Osteoblast (primary cell): ENCODE results near the gene SMDT1. TPM values are rescaled to one million over a fixed set of nuclear protein-coding genes. Genes with fewer than 3 reads are reported as not detected.

Source experiments
- DNase-seq: peaks from one replicate; pipeline ENCODE4 v3.0.0; 2011; ENCODE audit warnings: low spot score, mixed read lengths; ENCODE audit not compliant: insufficient read length; ENCODE audit errors: missing footprints
- H2AFZ ChIP-seq: 2 replicates; pipeline ENCODE4 v1.6.0; 2011; ENCODE audit warnings: mild to moderate bottlenecking, low read length
- H3K27ac ChIP-seq: 2 replicates; pipeline ENCODE4 v1.5.1; 2011; ENCODE audit warnings: mild to moderate bottlenecking, low read depth, low read length, moderate library complexity
- H3K27me3 ChIP-seq: 2 replicates; pipeline ENCODE4 v1.6.0; 2012; ENCODE audit warnings: mild to moderate bottlenecking, control low read depth, inconsistent platforms, low read length, moderate library complexity; ENCODE audit not compliant: insufficient read depth
- H3K36me3 ChIP-seq: 2 replicates; pipeline ENCODE4 v1.5.1; 2011; ENCODE audit warnings: mild to moderate bottlenecking, low read length, control low read depth, moderate library complexity; ENCODE audit not compliant: insufficient read depth
- H3K4me1 ChIP-seq: 2 replicates; pipeline ENCODE4 v1.5.1; 2011; ENCODE audit warnings: mild to moderate bottlenecking, low read length, control low read depth, moderate library complexity; ENCODE audit not compliant: insufficient read depth
- H3K4me2 ChIP-seq: 2 replicates; pipeline ENCODE4 v1.6.0; 2011; ENCODE audit warnings: mild to moderate bottlenecking, low read length; ENCODE audit not compliant: insufficient read depth
- H3K4me3 ChIP-seq: fragments of 200-600 bp; sonication (generic); 3 replicates; pipeline ENCODE4 v1.5.1; 2012; ENCODE audit warnings: mild to moderate bottlenecking, low read length, inconsistent platforms; ENCODE audit not compliant: insufficient read depth
- H3K79me2 ChIP-seq: 2 replicates; pipeline ENCODE4 v1.6.0; 2012; ENCODE audit warnings: mild to moderate bottlenecking, low read length, control low read depth, inconsistent platforms; ENCODE audit not compliant: insufficient read depth
- H3K9me3 ChIP-seq: 2 replicates; pipeline ENCODE4 v1.5.1; 2011; ENCODE audit warnings: low read depth, low read length, control low read depth
- H4K20me1 ChIP-seq: 2 replicates; pipeline ENCODE4 v1.6.0; 2012; ENCODE audit warnings: mild to moderate bottlenecking, low read length, control low read depth; ENCODE audit not compliant: insufficient read depth
- total RNA-seq: library from RNA; depleted of rRNA; stranded (reverse); fragments of >200 nt; gene quantifications from 2 replicates; pipeline ENCODE4 v1.2.3, GENCODE V29; 2012
- TF ChIP-seq, protein P1 (sequence below): IDR thresholded peaks from 2 replicates; pipeline ENCODE4 v1.5.1; 2011; ENCODE audit warnings: mild to moderate bottlenecking, low read depth, low read length, moderate library complexity; ENCODE audit errors: extremely low read depth

Gene SMDT1
- total RNA-seq, 1 donor = 4.7 TPM

DNA sequence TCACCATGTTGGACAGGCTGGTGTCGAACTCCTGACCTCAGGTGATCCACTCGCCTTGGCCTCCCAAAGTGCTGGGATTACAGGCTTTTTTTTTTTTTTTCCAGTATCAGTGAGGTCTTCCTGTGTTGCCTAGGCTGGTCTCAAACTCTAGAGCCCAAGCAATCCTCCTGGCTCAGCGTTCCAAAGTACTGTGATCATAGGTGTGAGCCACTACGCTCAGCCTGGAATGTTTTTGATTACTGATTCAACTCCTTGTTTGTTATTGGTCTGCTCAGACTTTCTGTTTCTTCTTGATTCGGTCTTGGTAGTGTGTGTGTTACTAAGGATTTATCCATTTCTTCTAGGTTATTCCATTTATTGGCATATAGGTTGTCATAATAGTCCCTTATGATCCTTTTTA lies 40.2 kb upstream of the SMDT1 start:
- H3K27ac ChIP-seq = no peak overlapping the region
- H3K4me3 ChIP-seq = no peak overlapping the region
- TF ChIP-seq, protein P1, sequence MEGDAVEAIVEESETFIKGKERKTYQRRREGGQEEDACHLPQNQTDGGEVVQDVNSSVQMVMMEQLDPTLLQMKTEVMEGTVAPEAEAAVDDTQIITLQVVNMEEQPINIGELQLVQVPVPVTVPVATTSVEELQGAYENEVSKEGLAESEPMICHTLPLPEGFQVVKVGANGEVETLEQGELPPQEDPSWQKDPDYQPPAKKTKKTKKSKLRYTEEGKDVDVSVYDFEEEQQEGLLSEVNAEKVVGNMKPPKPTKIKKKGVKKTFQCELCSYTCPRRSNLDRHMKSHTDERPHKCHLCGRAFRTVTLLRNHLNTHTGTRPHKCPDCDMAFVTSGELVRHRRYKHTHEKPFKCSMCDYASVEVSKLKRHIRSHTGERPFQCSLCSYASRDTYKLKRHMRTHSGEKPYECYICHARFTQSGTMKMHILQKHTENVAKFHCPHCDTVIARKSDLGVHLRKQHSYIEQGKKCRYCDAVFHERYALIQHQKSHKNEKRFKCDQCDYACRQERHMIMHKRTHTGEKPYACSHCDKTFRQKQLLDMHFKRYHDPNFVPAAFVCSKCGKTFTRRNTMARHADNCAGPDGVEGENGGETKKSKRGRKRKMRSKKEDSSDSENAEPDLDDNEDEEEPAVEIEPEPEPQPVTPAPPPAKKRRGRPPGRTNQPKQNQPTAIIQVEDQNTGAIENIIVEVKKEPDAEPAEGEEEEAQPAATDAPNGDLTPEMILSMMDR = no peak
- no peak for DNase-seq
- H3K4me2 ChIP-seq = no peak overlapping the region
- no peaks in the 10 kb centered on the region for H3K36me3 ChIP-seq
- H3K27me3 ChIP-seq = no peaks in the 10 kb centered on the region
- H4K20me1 ChIP-seq = no peaks in the 10 kb centered on the region
- no peaks in the 10 kb centered on the region for H3K79me2 ChIP-seq
- no peaks in the 10 kb centered on the region for H3K4me1 ChIP-seq
- H3K9me3 ChIP-seq = no peaks in the 10 kb centered on the region
- H2AFZ ChIP-seq = no peak overlapping the region

DNA sequence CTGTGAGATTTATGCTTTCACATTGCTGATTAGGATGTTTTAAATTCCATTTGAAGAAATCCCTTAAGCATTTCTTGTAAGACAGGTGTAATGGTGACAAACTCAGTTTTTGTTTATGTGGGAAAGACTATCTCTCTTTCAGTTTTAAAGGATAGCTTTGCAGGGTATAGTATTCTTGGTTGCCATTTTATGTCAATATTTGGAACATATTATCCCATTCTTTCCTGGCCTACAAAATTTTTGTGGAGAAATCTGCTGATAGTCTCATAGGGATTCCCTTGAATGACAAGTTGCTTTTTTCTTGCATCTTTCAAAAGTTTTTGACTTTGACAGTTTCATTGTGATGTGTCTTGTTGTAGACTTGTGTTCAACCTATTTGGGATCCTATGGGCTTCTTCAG lies 37.7 kb upstream of the SMDT1 start:
- no peak overlapping the region for H3K4me3 ChIP-seq
- TF ChIP-seq, protein P1 = no peak
- no peak overlapping the region for H3K4me2 ChIP-seq
- H3K27me3 ChIP-seq = no peaks in the 10 kb centered on the region
- DNase-seq = no peak
- no peaks in the 10 kb centered on the region for H3K9me3 ChIP-seq
- H3K27ac ChIP-seq = no peak overlapping the region
- H3K79me2 ChIP-seq = no peaks in the 10 kb centered on the region
- H2AFZ ChIP-seq = no peak overlapping the region
- no peaks in the 10 kb centered on the region for H3K36me3 ChIP-seq
- H3K4me1 ChIP-seq = no peaks in the 10 kb centered on the region
- H4K20me1 ChIP-seq = no peaks in the 10 kb centered on the region

DNA sequence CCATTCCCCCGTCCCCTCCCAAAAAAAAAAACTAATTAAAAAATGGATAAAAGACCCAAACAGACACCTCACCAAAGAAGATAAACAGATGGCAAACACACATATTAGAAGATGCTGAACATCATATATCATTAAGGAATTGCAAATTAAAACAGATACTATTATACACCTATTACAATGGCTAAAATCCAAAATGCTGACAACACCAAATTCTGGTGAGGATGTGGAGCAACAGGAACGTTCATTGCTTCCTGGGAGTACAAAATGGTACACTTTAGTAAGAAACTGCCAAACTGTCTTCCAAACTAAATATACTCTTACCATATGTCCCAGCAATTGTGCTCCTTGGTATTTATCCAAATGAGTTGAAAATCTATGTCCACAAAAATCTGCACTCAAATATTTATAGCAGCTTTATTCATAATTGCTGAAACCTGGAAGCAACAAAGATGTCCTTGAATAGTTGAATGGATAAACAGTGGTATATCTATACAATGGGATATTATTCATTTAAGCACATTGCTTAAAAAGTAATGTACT lies 28.8 kb upstream of the SMDT1 start:
- no peak for DNase-seq
- TF ChIP-seq, protein P1 = no peak
- Histone ChIP-seq H3K4me1 (no peaks in the 10 kb centered on the region), H3K27me3 (no peaks in the 10 kb centered on the region), H3K27ac (no peak overlapping the region), H3K79me2 (no peaks in the 10 kb centered on the region), H4K20me1 (no peaks in the 10 kb centered on the region), H3K36me3 (no peaks in the 10 kb centered on the region), H2AFZ (no peak overlapping the region), H3K4me3 (no peak overlapping the region), H3K9me3 (no peaks in the 10 kb centered on the region), H3K4me2 (no peak overlapping the region)

DNA sequence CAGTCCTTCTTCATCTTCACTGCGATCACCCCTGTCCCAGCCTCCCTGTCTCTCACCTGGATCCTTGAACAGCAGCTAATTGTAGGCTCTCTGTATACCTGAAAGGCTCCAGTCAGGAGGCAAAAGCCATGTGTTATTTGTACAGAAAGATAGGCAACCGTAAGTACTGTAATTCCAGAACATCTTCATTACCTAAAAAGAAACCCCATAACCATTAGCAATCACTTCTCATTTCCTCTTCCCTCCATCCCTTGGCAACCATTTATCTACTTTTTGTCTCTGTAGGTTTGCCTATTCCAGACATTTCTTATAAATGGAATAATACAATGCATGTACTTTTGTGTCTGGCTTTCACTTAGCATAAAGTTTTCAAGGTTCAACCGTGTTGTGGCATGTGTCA lies 26.7 kb upstream of the SMDT1 start:
- Histone ChIP-seq H3K36me3 (no peaks in the 10 kb centered on the region), H3K4me2 (no peak overlapping the region), H3K4me1 (no peaks in the 10 kb centered on the region), H3K27me3 (no peaks in the 10 kb centered on the region), H4K20me1 (no peaks in the 10 kb centered on the region), H3K9me3 (peaks cover 5% of the 10 kb centered on the region), H2AFZ (no peak overlapping the region), H3K4me3 (no peak overlapping the region), H3K27ac (no peak overlapping the region), H3K79me2 (no peaks in the 10 kb centered on the region)
- no peak for DNase-seq
- TF ChIP-seq, protein P1 = no peak
